Aorta (tissue), 5 donors: Measurements from ENCODE around the gene LMTK2. TPM values are rescaled to one million over a fixed set of nuclear protein-coding genes. Genes with fewer than 3 reads are reported as not detected.

ENCODE experiments used
- ATAC-seq: fragments of 200-7000 bp; cut with Tn5 transposase; one replicate; pipeline ENCODE4 v1.9.1; 2022; ENCODE audit warnings: moderate library complexity; ENCODE audit not compliant: low FRiP score
- DNase-seq, 2 donors: peaks; one replicate each; pipeline ENCODE4 v3.0.0-alpha.2; 2020
- H3K27ac ChIP-seq, 2 donors: one replicate each; pipeline ENCODE4 v1.5.1; 2013; ENCODE audit warnings: low read length in 2 of 2, mild to moderate bottlenecking in 2 of 2, moderate library complexity in 2 of 2, control low read depth in 1 of 2, inconsistent platforms in 1 of 2, low read depth in 1 of 2
- H3K27me3 ChIP-seq, 2 donors: one replicate each; pipeline ENCODE4 v1.6.1; 2013; ENCODE audit warnings: control low read depth in 1 of 2, low read length in 1 of 2, mild to moderate bottlenecking in 1 of 2, moderate library complexity in 1 of 2; ENCODE audit not compliant: insufficient read depth in 2 of 2, control insufficient read depth in 1 of 2
- H3K36me3 ChIP-seq, 2 donors: one replicate each; pipeline ENCODE4 v1.6.1; 2013; ENCODE audit warnings: control low read depth in 1 of 2, low read length in 1 of 2, mild to moderate bottlenecking in 1 of 2; ENCODE audit not compliant: insufficient read depth in 2 of 2, control insufficient read depth in 1 of 2
- H3K4me1 ChIP-seq, 2 donors: one replicate each; pipeline ENCODE4 v1.6.1; 2013; ENCODE audit warnings: low read length in 2 of 2, control low read depth in 1 of 2, mild to moderate bottlenecking in 1 of 2, moderate library complexity in 1 of 2; ENCODE audit not compliant: insufficient read depth in 2 of 2, control insufficient read depth in 1 of 2
- H3K4me3 ChIP-seq, 2 donors: one replicate each; pipeline ENCODE4 v1.5.1; 2013; ENCODE audit warnings: low read length in 2 of 2, control low read depth in 1 of 2, mild to moderate bottlenecking in 1 of 2
- H3K9me3 ChIP-seq: one replicate; pipeline ENCODE4 v1.6.1; 2013; ENCODE audit warnings: mild to moderate bottlenecking, low read length; ENCODE audit not compliant: control insufficient read depth
- WGBS, 2 donors: extraction: QIAGEN DNeasy Blood & Tissue Kit; methylation state at CpG; one replicate each; pipeline ENCODE4 v1.1.7; 2013; 5-methylcytosine and 5-hydroxymethylcytosine counted together
- intact Hi-C, 2 donors: fragments of 100-400 bp; cut with DNase I; formaldehyde crosslinking; loops; one replicate each; pipeline versions ENCODE4 v1.14.2 to v1.15.0; 2022
- long read RNA-seq, 2 donors: library from polyadenylated mRNA; unstranded; transcript quantifications; one replicate each; pipeline ENCODE4 v2.0.0, GENCODE V29; 2020 to 2021
- polyA plus RNA-seq, 2 donors: library from polyadenylated mRNA; stranded (reverse); fragments of 200-250 nt; gene quantifications; one replicate each; pipeline ENCODE4 v1.2.3, GENCODE V29; 2013
- total RNA-seq, 2 donors: library from RNA; stranded (reverse); fragmentation: NEBNext Ultra II Directional; extraction: Animal tissue kit (Norgen Biotek cat#: 25700); gene quantifications; one replicate each; pipeline ENCODE4 v1.2.1, GENCODE V29; 2021
- donor health status: healthy with polysubstance abuse.
- donor health status: Bipolar disorder and iron deficiency.
- donor health status: DM: no; HTN: no; CAD: no.
- donor health status: DM: no; HTN: no; CAD: no.
- donor health status: DM: yes; HTN: yes; CAD: no.

LMTK2 gene
- total RNA-seq (10 to 100 TPM; 13.6 to 16.6 TPM), polyA plus RNA-seq (1 to 10 TPM; 1.5 to 3.6 TPM)
- long read RNA-seq, donor 1, partial matches to known transcripts = 0 of 7 reads
- long read RNA-seq, donor 1, other reads (novel, unspliced or antisense) = 7 of 7 reads
- long read RNA-seq, donor 2, partial matches to known transcripts = 6 of 16 reads
- long read RNA-seq, donor 2, other reads (novel, unspliced or antisense) = 10 of 16 reads

- 0 to 1% methylated on average over 58 to 75 of the region's 75 CpGs for WGBS, 2 donors
- ATAC-seq = peak; percentile 100
- no peaks in the 10 kb centered on the region for H3K27me3 ChIP-seq
These were observed at the start of gene LMTK2 for GRCh38 chr7:98106647-98107312. Gene LMTK2, plus strand, starts transcription at chr7:98106862. Its CDS starts 316 bp downstream, at chr7:98107178.

DNA sequence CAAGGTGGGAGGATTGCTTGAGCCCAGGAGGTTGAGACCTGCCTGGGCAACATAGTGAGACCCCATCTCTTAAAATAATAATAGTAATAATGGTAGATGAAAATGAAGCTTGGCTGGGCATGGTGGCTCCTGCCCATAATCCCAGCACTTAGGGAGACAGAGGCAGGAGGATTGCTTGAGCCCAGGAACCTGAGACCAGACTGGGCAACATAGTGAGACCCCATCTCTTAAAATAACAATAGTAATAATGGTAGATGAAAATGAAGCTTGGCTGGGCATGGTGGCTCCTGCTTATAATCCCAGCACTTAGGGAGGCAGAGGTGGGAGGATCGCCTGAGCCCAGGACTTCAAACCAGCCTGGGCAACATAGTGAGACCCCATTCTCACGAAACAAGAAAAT, 49.5 kb upstream of the LMTK2 start:
- Histone ChIP-seq H3K27me3 (no peaks in the 10 kb centered on the region), H3K9me3 (no peaks in the 10 kb centered on the region), H3K4me3 (no peak overlapping the region), H3K4me1 (no peaks in the 10 kb centered on the region), H3K27ac (no peak overlapping the region), H3K36me3 (no peaks in the 10 kb centered on the region)
- intact Hi-C loops = no loop called here
- ATAC-seq (no peak), DNase-seq (no peak)
- 88% methylated on average over 2 of the region's 2 CpGs for WGBS, 2 donors

More at GRCh38 chr7:98106647-98107312, at the start of gene LMTK2:
- Histone ChIP-seq H3K36me3 (no peaks in the 10 kb centered on the region), H3K4me3 (peak within 1 kb of the TSS; percentile 97 to 98), H3K27ac (peak within 1 kb of the TSS in 1 of 2 donors; percentile 73), H3K9me3 (no peaks in the 10 kb centered on the region), H3K4me1 (no peaks in the 10 kb centered on the region)
- intact Hi-C loops = loop anchor here (2.0 to 5.0 kb wide), 2 partner anchors 61 to 62 kb away; no protein-coding TSS in a partner anchor
- DNase-seq = peak; percentile 95 to 98

GRCh38 chr7:98058186-98058585, 48.5 kb upstream of the LMTK2 start:
- DNase-seq (no peak), ATAC-seq (no peak)
- Histone ChIP-seq H3K4me3 (no peak overlapping the region), H3K9me3 (no peaks in the 10 kb centered on the region), H3K4me1 (no peaks in the 10 kb centered on the region), H3K27ac (no peak overlapping the region), H3K36me3 (no peaks in the 10 kb centered on the region), H3K27me3 (no peaks in the 10 kb centered on the region)
- intact Hi-C loops = no loop called here
- WGBS, 2 donors = 76 to 77% methylated on average over 10 of the region's 10 CpGs

GRCh38 chr7:98064233-98064632, 42.4 kb upstream of the LMTK2 start:
- H3K27ac ChIP-seq = no peak overlapping the region
- no peaks in the 10 kb centered on the region for H3K4me1 ChIP-seq
- no peaks in the 10 kb centered on the region for H3K27me3 ChIP-seq
- DNase-seq = no peak
- no peaks in the 10 kb centered on the region for H3K36me3 ChIP-seq
- intact Hi-C loops = no loop called here
- no peaks in the 10 kb centered on the region for H3K9me3 ChIP-seq
- H3K4me3 ChIP-seq = no peak overlapping the region
- 69 to 82% methylated on average over 1 of the region's 1 CpG for WGBS, 2 donors
- ATAC-seq = no peak

GRCh38 chr7:98066208-98066607, 40.5 kb upstream of the LMTK2 start:
- Histone ChIP-seq H3K9me3 (no peaks in the 10 kb centered on the region), H3K27ac (no peak overlapping the region), H3K4me3 (no peak overlapping the region), H3K36me3 (no peaks in the 10 kb centered on the region), H3K27me3 (no peaks in the 10 kb centered on the region), H3K4me1 (no peaks in the 10 kb centered on the region)
- intact Hi-C loops = no loop called here
- ATAC-seq (no peak), DNase-seq (no peak)
- 71 to 82% methylated on average over 5 of the region's 5 CpGs for WGBS, 2 donors

DNA sequence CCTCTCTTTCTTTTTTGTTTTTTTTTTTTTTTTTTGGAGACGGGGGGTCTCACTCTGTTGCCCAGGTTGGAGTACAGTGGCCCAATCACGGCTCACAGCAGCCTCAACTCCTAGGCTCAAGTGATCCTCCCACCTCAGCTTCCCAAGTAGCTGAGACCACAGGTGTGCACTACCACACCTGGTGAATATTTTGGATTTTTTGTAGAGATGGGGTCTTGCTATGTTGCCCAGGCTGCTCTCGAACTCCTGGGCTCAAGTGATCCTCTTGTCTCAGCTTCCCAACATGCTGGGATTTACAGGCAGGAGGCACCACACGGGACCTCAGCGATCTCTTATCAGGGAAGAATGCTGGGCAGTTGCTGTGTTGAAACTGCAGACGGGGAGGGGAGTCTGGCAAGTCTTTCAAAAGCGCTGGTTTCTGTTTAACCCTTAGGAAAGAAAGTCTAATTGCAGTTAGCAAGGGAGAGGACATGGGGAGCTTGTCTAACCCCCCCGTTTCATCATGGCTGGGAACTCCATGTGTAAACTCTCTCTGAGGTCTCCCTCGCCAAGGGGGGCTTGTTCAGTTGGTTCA, 39.6 kb upstream of the LMTK2 start:
- no peak overlapping the region for H3K4me3 ChIP-seq
- 42 to 49% methylated on average over 9 of the region's 9 CpGs for WGBS, 2 donors
- H3K27me3 ChIP-seq = no peaks in the 10 kb centered on the region
- no peaks in the 10 kb centered on the region for H3K4me1 ChIP-seq
- H3K27ac ChIP-seq = no peak overlapping the region
- ATAC-seq (no peak), DNase-seq (no peak)
- H3K36me3 ChIP-seq = no peaks in the 10 kb centered on the region
- intact Hi-C loops = no loop called here
- no peaks in the 10 kb centered on the region for H3K9me3 ChIP-seq

DNA sequence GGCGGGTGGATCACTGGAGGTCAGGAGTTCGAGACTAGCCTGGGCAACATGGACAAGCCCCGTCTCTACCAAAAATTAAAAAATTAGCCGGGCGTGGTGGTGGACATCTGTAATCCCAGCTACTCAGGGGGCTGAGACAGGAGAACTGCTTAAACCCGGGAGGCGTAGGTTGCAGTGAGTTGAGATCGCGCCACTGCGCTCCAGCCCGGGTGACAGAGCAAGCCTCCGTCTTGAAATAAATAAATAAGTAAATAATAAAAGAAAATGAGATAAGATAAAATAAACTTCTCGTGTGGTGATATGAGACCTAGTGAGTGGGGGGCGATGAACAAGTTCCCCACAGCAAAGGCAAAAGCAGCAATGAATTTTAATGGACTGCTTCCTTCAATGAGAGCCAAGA, 33.6 kb upstream of the LMTK2 start:
- H3K36me3 ChIP-seq = no peaks in the 10 kb centered on the region
- H3K9me3 ChIP-seq = peaks cover 6% of the 10 kb centered on the region
- H3K4me3 ChIP-seq = no peak overlapping the region
- peaks cover 0 to 2% of the 10 kb centered on the region in 2 donors for H3K27me3 ChIP-seq
- ATAC-seq (no peak), DNase-seq (no peak)
- WGBS, 2 donors = 91 to 93% methylated on average over 14 of the region's 14 CpGs
- intact Hi-C loops = no loop called here
- no peak overlapping the region for H3K27ac ChIP-seq
- no peaks in the 10 kb centered on the region for H3K4me1 ChIP-seq

DNA sequence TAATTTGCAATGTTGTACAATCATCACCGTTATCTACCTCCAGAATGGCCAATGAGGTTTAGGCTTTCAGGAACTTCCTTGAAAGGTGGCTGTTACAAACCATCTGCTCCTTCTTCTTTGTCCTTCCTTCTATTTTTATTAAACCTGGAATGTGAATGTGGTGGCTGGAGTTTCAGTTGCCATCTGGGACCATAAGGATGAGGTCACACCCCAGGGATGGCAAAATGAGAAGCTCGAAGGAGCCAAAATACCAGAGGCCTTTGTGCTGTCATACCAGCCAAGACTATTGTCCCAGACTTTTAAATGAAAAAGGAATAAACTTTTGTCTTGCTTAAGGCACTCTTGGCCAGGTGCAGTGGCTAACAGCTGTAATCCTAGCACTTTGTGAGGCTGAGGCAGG, 30.9 kb upstream of the LMTK2 start:
- intact Hi-C loops = no loop called here
- DNase-seq = no peak
- H3K4me1 ChIP-seq = no peaks in the 10 kb centered on the region
- H3K36me3 ChIP-seq = no peaks in the 10 kb centered on the region
- H3K27ac ChIP-seq = no peak overlapping the region
- WGBS, 2 donors = 82 to 86% methylated on average over 2 of the region's 2 CpGs
- peaks cover 6% of the 10 kb centered on the region for H3K9me3 ChIP-seq
- peaks cover 0 to 2% of the 10 kb centered on the region in 2 donors for H3K27me3 ChIP-seq
- ATAC-seq = no peak
- no peak overlapping the region for H3K4me3 ChIP-seq

DNA sequence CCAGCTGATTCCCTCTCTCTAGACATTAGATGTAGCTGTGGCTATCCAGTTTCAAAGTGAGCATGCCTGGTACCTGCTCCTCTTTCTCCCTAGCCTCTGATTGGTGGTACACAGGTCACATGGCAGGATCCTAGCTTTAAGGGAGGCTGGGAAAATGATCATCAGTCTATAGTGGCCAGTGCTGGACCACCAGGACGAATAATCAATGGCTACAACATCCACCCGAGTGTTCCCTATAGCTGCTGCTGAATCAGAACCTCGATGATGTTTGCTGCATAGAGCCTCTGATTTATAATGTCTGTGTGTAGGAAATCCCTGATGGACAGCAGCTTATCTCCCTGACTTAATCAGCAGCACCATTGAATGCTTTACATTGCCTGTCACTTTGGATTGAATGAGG, 28.9 kb upstream of the LMTK2 start:
- no peaks in the 10 kb centered on the region for H3K36me3 ChIP-seq
- H3K4me3 ChIP-seq = no peak overlapping the region
- ATAC-seq (no peak), DNase-seq (no peak)
- 77 to 86% methylated on average over 3 of the region's 3 CpGs for WGBS, 2 donors
- no peak overlapping the region for H3K27ac ChIP-seq
- peaks cover 0 to 2% of the 10 kb centered on the region in 2 donors for H3K27me3 ChIP-seq
- H3K9me3 ChIP-seq = peaks cover 6% of the 10 kb centered on the region
- H3K4me1 ChIP-seq = no peaks in the 10 kb centered on the region
- intact Hi-C loops = no loop called here
